CD14-positive monocyte (primary cell): ENCODE data around the gene VWA7. TPM values are rescaled to one million over a fixed set of nuclear protein-coding genes. Genes with fewer than 3 reads are reported as not detected.

Source experiments
- DNase-seq, 3 donors: peaks; one replicate each; pipeline ENCODE4 v3.0.0-alpha.2; 2011 to 2022
- H2AFZ ChIP-seq: 2 replicates; pipeline ENCODE4 v1.6.0; 2012; ENCODE audit warnings: mild to moderate bottlenecking, low read depth, low read length, inconsistent platforms; ENCODE audit not compliant: insufficient read depth, poor library complexity, severe bottlenecking
- H3K27ac ChIP-seq, 2 donors: 1 replicate in 1 of 2; 2 replicates in 1 of 2; pipeline ENCODE4 v1.5.1; 2012 to 2013; ENCODE audit warnings: low read length in 2 of 2, control low read depth in 1 of 2, inconsistent platforms in 1 of 2, low read depth in 1 of 2, mild to moderate bottlenecking in 1 of 2
- H3K27me3 ChIP-seq, 2 donors: one replicate each; pipeline versions ENCODE4 v1.6.0 to v1.6.1; 2011 to 2013; ENCODE audit warnings: low read length in 2 of 2; ENCODE audit not compliant: control insufficient read depth in 2 of 2, insufficient read depth in 2 of 2
- H3K36me3 ChIP-seq, 2 donors: replicated peaks in 1 of 2; 1 replicate in 1 of 2; 2 replicates in 1 of 2; pipeline versions ENCODE4 v1.5.1 to v1.6.1; 2012 to 2013; ENCODE audit warnings: low read length in 2 of 2, control low read depth in 1 of 2, inconsistent platforms in 1 of 2, mild to moderate bottlenecking in 1 of 2; ENCODE audit not compliant: insufficient read depth in 2 of 2, control insufficient read depth in 1 of 2
- H3K4me1 ChIP-seq, 2 donors: 1 replicate in 1 of 2; 2 replicates in 1 of 2; pipeline versions ENCODE4 v1.5.1 to v1.6.1; 2012 to 2013; ENCODE audit warnings: low read length in 2 of 2, control low read depth in 1 of 2, inconsistent platforms in 1 of 2, mild to moderate bottlenecking in 1 of 2, moderate library complexity in 1 of 2; ENCODE audit not compliant: insufficient read depth in 2 of 2, control insufficient read depth in 1 of 2
- H3K4me2 ChIP-seq: replicated peaks from 2 replicates; pipeline ENCODE3; 2012; ENCODE audit warnings: low read length, moderate library complexity, mild to moderate bottlenecking; ENCODE audit not compliant: poor library complexity, severe bottlenecking; ENCODE audit errors: extremely low read depth
- H3K4me3 ChIP-seq, 3 experiments: fragments of 200-600 bp in 1 of 3; sonication (generic) in 1 of 3; replicated peaks in 1 of 3; 1 replicate in 2 of 3; 2 replicates in 1 of 3; pipeline ENCODE4 v1.5.1; 2011 to 2013; ENCODE audit warnings: low read length in 3 of 3, mild to moderate bottlenecking in 3 of 3, control low read depth in 2 of 3, low read depth in 2 of 3, inconsistent platforms in 1 of 3, moderate library complexity in 1 of 3
- H3K79me2 ChIP-seq: 2 replicates; pipeline ENCODE4 v1.6.0; 2012; ENCODE audit warnings: mild to moderate bottlenecking, control low read depth, inconsistent platforms, low read length, moderate library complexity; ENCODE audit not compliant: insufficient read depth
- H3K9ac ChIP-seq: 2 replicates; pipeline ENCODE4 v1.6.0; 2017; ENCODE audit warnings: low read length, mild to moderate bottlenecking; ENCODE audit not compliant: insufficient read depth, poor library complexity, severe bottlenecking
- H3K9me3 ChIP-seq, 2 donors: replicated peaks in 1 of 2; 1 replicate in 1 of 2; 2 replicates in 1 of 2; pipeline versions ENCODE4 v1.5.1 to v1.6.1; 2012 to 2013; ENCODE audit warnings: low read length in 2 of 2, control low read depth in 1 of 2; ENCODE audit not compliant: control insufficient read depth in 1 of 2, insufficient read depth in 1 of 2
- H4K20me1 ChIP-seq: 2 replicates; pipeline ENCODE4 v1.6.0; 2012; ENCODE audit warnings: mild to moderate bottlenecking, low read length, control low read depth, moderate library complexity; ENCODE audit not compliant: insufficient read depth
- H3K27ac Mint-ChIP-seq, 7 donors: one replicate each; pipeline ENCODE4 v1.8.0; 2020; ENCODE audit warnings: mild to moderate bottlenecking in 7 of 7, mixed read lengths in 7 of 7, moderate library complexity in 6 of 7, inconsistent platforms in 2 of 7
- H3K27me3 Mint-ChIP-seq, 3 donors: one replicate each; pipeline ENCODE4 v1.8.0; 2021 to 2022; ENCODE audit warnings: low read depth in 3 of 3, mild to moderate bottlenecking in 3 of 3, mixed read lengths in 3 of 3, moderate library complexity in 3 of 3, inconsistent platforms in 1 of 3
- H3K36me3 Mint-ChIP-seq, 2 donors: one replicate each; pipeline ENCODE4 v1.8.0; 2020; ENCODE audit warnings: mixed read lengths in 2 of 2, inconsistent platforms in 1 of 2, mild to moderate bottlenecking in 1 of 2
- H3K4me1 Mint-ChIP-seq: one replicate; pipeline ENCODE4 v1.8.0; 2020; ENCODE audit warnings: mild to moderate bottlenecking, mixed read lengths
- H3K4me3 Mint-ChIP-seq, 2 donors: one replicate each; pipeline ENCODE4 v1.8.0; 2020; ENCODE audit warnings: mild to moderate bottlenecking in 2 of 2, mixed read lengths in 2 of 2, moderate library complexity in 1 of 2
- H3K9me3 Mint-ChIP-seq, 7 donors: one replicate each; pipeline ENCODE4 v1.8.0; 2020 to 2022; ENCODE audit warnings: mixed read lengths in 7 of 7, mild to moderate bottlenecking in 6 of 7, moderate library complexity in 6 of 7, inconsistent platforms in 2 of 7
- CTCF ChIP-seq: fragments of 200-600 bp; IDR thresholded peaks from one replicate; pipeline ENCODE4 v1.8.0; 2022; ENCODE audit warnings: antibody characterized with exemption, mild to moderate bottlenecking
- WGBS: methylation state at CpG from one replicate; pipeline ENCODE4 v1.1.5; 2013; ENCODE audit warnings: missing lambda C conversion rate; ENCODE audit not compliant: insufficient coverage; 5-methylcytosine and 5-hydroxymethylcytosine counted together
- intact Hi-C, 2 donors: fragments of 100-400 bp; cut with micrococcal nuclease; formaldehyde crosslinking; loops; one replicate each; pipeline versions ENCODE4 v1.15.0 to v1.15.1; 2023
- polyA plus RNA-seq, 3 donors: library from polyadenylated mRNA; depleted of rRNA in 1 of 3; unstranded in 2 of 3; stranded (reverse) in 1 of 3; fragments of 300-500 nt in 2 of 3; fragments of >200 nt in 1 of 3; fragmentation: Illumina TruSeq in 2 of 3; gene quantifications; 1 replicate in 2 of 3; 2 replicates in 1 of 3; pipeline ENCODE4 v1.2.3, GENCODE V29; 2012 to 2021
- small RNA-seq: library from RNA; depleted of rRNA; stranded (forward); fragments of <200 nt; gene quantifications from one replicate; pipeline ENCODE3, GENCODE V24; 2012; ENCODE audit warnings: low read depth; ENCODE audit not compliant: insufficient read length

The VWA7 gene
- polyA plus RNA-seq, 3 donors, result 0.57 TPM; not detected in 2

DNA sequence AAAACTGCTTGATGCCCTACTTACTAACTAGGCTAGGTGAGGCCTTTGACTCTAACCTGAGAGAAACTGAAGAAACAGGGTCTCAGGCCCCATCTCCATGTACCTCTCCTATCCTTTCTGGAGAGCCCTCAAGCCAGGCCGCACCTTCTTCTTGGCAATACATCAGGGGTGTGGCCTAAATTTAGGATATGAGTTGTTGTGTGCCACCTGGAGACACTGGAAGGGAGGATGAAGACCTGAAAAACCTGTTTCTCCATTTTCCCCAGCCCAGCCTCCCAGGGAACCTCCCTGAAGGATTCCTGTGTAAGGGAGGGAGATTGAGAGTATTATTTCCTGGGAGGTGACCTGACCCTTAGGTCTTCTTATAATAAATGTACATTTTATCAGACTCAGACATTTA is 58.9 kb downstream of the VWA7 start:
- Histone ChIP-seq H3K79me2 (no peaks in the 10 kb centered on the region), H3K9ac (no peak overlapping the region), H3K4me1 (no peaks in the 10 kb centered on the region), H4K20me1 (no peaks in the 10 kb centered on the region), H3K27me3 (no peaks in the 10 kb centered on the region), H3K36me3 (no peaks in the 10 kb centered on the region), H3K9me3 (no peaks in the 10 kb centered on the region), H3K4me3 (no peak overlapping the region), H2AFZ (no peak overlapping the region), H3K4me2 (no peak overlapping the region), H3K27ac (no peak overlapping the region)
- DNase-seq, result no peak
- Mint-ChIP-seq H3K36me3 (peaks cover 0 to 1% of the 10 kb centered on the region in 2 donors), H3K9me3 (no peaks in the 10 kb centered on the region), H3K27me3 (peaks cover 5 to 10% (median 6%) of the 10 kb centered on the region in 3 donors), H3K4me1 (peaks cover 2% of the 10 kb centered on the region), H3K27ac (no peak overlapping the region), H3K4me3 (no peak overlapping the region)
- no CpG with 5 or more reads among the region's 1 CpG for WGBS
- no peak for TF ChIP-seq CTCF
- intact Hi-C loops, result no loop called here

- Histone ChIP-seq H3K4me3 (no peak overlapping the region), H2AFZ (no peak overlapping the region), H3K79me2 (no peaks in the 10 kb centered on the region), H4K20me1 (no peaks in the 10 kb centered on the region), H3K4me2 (no peak overlapping the region), H3K9me3 (no peaks in the 10 kb centered on the region), H3K36me3 (no peaks in the 10 kb centered on the region), H3K9ac (no peak overlapping the region), H3K4me1 (no peaks in the 10 kb centered on the region), H3K27ac (no peak overlapping the region), H3K27me3 (no peaks in the 10 kb centered on the region)
- Mint-ChIP-seq H3K27ac (peak overlapping the region in 1 of 7 donors; percentile 65), H3K27me3 (peaks cover 5 to 7% (median 5%) of the 10 kb centered on the region in 3 donors), H3K9me3 (peaks cover 0 to 1% (median 0%) of the 10 kb centered on the region in 7 donors), H3K36me3 (peaks cover 0 to 1% of the 10 kb centered on the region in 2 donors), H3K4me3 (no peak overlapping the region), H3K4me1 (peaks cover under 1% of the 10 kb centered on the region)
- intact Hi-C loops, result no loop called here
- no peak for TF ChIP-seq CTCF
- 94% methylated on average over 6 of the region's 10 CpGs for WGBS
- no peak for DNase-seq
Observed at GRCh38 chr6:31717499-31718222, 59.5 kb downstream of the VWA7 start.

Small RNA genes within 50 kb of the gene (small RNA-seq; reads per million reads assigned to genes)
- gene MSH5-SAPCD1, result not detected
- not detected for gene RF00019
- not detected for gene RNU6-850P
- gene SAPCD1, result not detected

Other genes with a start within 250 kb of the VWA7 start
- gene MCCD1, start 248.4 kb downstream of the VWA7 start, polyA plus RNA-seq, result not detected
- gene DDX39B, start 235.3 kb downstream of the VWA7 start, polyA plus RNA-seq, result 1,000 to 10,000 TPM in 1 of 3 donors, 10 to 100 TPM in 2; 64.1 to 1,059 (median 67.8) TPM
- gene ATP6V1G2, start 230.7 kb downstream of the VWA7 start, polyA plus RNA-seq, result under 1 TPM in 1 of 3 donors, not detected in 2; 0.41 TPM
- 10 to 100 TPM in 1 of 3 donors, 1 to 10 TPM in 2; 7.7 to 10.3 (median 8.0) TPM for gene NFKBIL1, start 229.7 kb downstream of the VWA7 start, polyA plus RNA-seq
- gene LTA, start 205.0 kb downstream of the VWA7 start, polyA plus RNA-seq, result under 1 TPM in 2 of 3 donors, not detected in 1; 0.26 to 0.28 TPM
- gene TNF, start 201.8 kb downstream of the VWA7 start, polyA plus RNA-seq, result 10 to 100 TPM in 1 of 3 donors, 1 to 10 TPM in 2; 7.1 to 13.7 (median 9.6) TPM
- 10 to 100 TPM; 12.6 to 25.5 (median 21.6) TPM for gene LTB, start 194.9 kb downstream of the VWA7 start, polyA plus RNA-seq
- gene LST1, start 191.1 kb downstream of the VWA7 start, polyA plus RNA-seq, result 1,000 to 10,000 TPM; 1,103 to 1,584 (median 1,202) TPM
- gene NCR3, start 184.3 kb downstream of the VWA7 start, polyA plus RNA-seq, result 1 to 10 TPM in 1 of 3 donors, under 1 TPM in 1, not detected in 1; 0.54 to 1.2 TPM
- 1,000 to 10,000 TPM in 2 of 3 donors, 100 to 1,000 TPM in 1; 952 to 2,310 (median 2,275) TPM for gene AIF1, start 162.1 kb downstream of the VWA7 start, polyA plus RNA-seq
- gene PRRC2A, start 156.6 kb downstream of the VWA7 start, polyA plus RNA-seq, result 10 to 100 TPM in 1 of 3 donors, 1 to 10 TPM in 2; 1.2 to 76.7 (median 2.3) TPM
- gene BAG6, start 124.7 kb downstream of the VWA7 start, polyA plus RNA-seq, result 100 to 1,000 TPM in 1 of 3 donors, 10 to 100 TPM in 2; 15.4 to 195 (median 15.6) TPM
- 1 to 10 TPM; 4.2 to 8.3 (median 4.8) TPM for gene APOM, start 121.4 kb downstream of the VWA7 start, polyA plus RNA-seq
- gene C6orf47, start 116.5 kb downstream of the VWA7 start, polyA plus RNA-seq, result 10 to 100 TPM in 2 of 3 donors, 1 to 10 TPM in 1; 8.0 to 23.4 (median 18.1) TPM
- 10 to 100 TPM; 10.8 to 13.9 (median 12.0) TPM for gene GPANK1, start 112.3 kb downstream of the VWA7 start, polyA plus RNA-seq
- gene CSNK2B, start 111.2 kb downstream of the VWA7 start, polyA plus RNA-seq, result 100 to 1,000 TPM; 147 to 227 (median 195) TPM
- 10 to 100 TPM in 1 of 3 donors, under 1 TPM in 1, not detected in 1; 0.17 to 55.1 TPM for gene LY6G5B, start 107.4 kb downstream of the VWA7 start, polyA plus RNA-seq
- 1 to 10 TPM; 4.8 to 7.3 (median 5.8) TPM for gene LY6G5C, start 96.3 kb downstream of the VWA7 start, polyA plus RNA-seq
- 100 to 1,000 TPM in 1 of 3 donors, 10 to 100 TPM in 2; 53.0 to 122 (median 56.0) TPM for gene ABHD16A, start 74.0 kb downstream of the VWA7 start, polyA plus RNA-seq
- gene LY6G6F, start 70.5 kb downstream of the VWA7 start, polyA plus RNA-seq, result under 1 TPM in 1 of 3 donors, not detected in 2; 0.51 TPM
- not detected for gene LY6G6D, start 62.0 kb downstream of the VWA7 start, polyA plus RNA-seq
- under 1 TPM in 1 of 3 donors, not detected in 2; 0.27 TPM for gene LY6G6C, start 55.6 kb downstream of the VWA7 start, polyA plus RNA-seq
- gene MPIG6B, start 54.0 kb downstream of the VWA7 start, polyA plus RNA-seq, result under 1 TPM; 0.09 to 0.75 (median 0.68) TPM
- gene DDAH2, start 48.0 kb downstream of the VWA7 start, polyA plus RNA-seq, result 10 to 100 TPM; 29.8 to 56.0 (median 30.6) TPM
- 1,000 to 10,000 TPM in 2 of 3 donors, 100 to 1,000 TPM in 1; 676 to 1,304 (median 1,196) TPM for gene CLIC1, start 40.8 kb downstream of the VWA7 start, polyA plus RNA-seq
- gene MSH5, start 37.3 kb downstream of the VWA7 start, polyA plus RNA-seq, result 10 to 100 TPM in 1 of 3 donors, 1 to 10 TPM in 1, under 1 TPM in 1; 0.58 to 31.2 (median 1.9) TPM
- gene SAPCD1, start 14.7 kb downstream of the VWA7 start, polyA plus RNA-seq, result 10 to 100 TPM in 1 of 3 donors, not detected in 2; 10.4 TPM
- gene VARS1, start 18.4 kb upstream of the VWA7 start, polyA plus RNA-seq, result 10 to 100 TPM; 22.2 to 28.9 (median 27.3) TPM
- gene LSM2, start 29.6 kb upstream of the VWA7 start, polyA plus RNA-seq, result 10 to 100 TPM; 26.0 to 41.0 (median 40.0) TPM
- gene HSPA1L, start 38.0 kb upstream of the VWA7 start, polyA plus RNA-seq, result under 1 TPM; 0.53 to 0.72 (median 0.55) TPM
- 100 to 1,000 TPM; 144 to 215 (median 200) TPM for gene HSPA1A, start 38.2 kb upstream of the VWA7 start, polyA plus RNA-seq
- gene HSPA1B, start 50.4 kb upstream of the VWA7 start, polyA plus RNA-seq, result 10 to 100 TPM in 1 of 3 donors, 1 to 10 TPM in 2; 3.4 to 81.4 (median 4.8) TPM
- 10 to 100 TPM; 70.2 to 89.5 (median 81.8) TPM for gene NEU1, start 85.5 kb upstream of the VWA7 start, polyA plus RNA-seq
- gene SLC44A4, start 101.7 kb upstream of the VWA7 start, polyA plus RNA-seq, result under 1 TPM in 1 of 3 donors, not detected in 2; 0.09 TPM
- gene EHMT2, start 120.4 kb upstream of the VWA7 start, polyA plus RNA-seq, result 10 to 100 TPM in 2 of 3 donors, 1 to 10 TPM in 1; 9.9 to 52.8 (median 16.0) TPM
- gene ZBTB12, start 124.8 kb upstream of the VWA7 start, polyA plus RNA-seq, result under 1 TPM in 1 of 3 donors, not detected in 2; 0.11 TPM
- 1 to 10 TPM; 5.4 to 7.2 (median 6.5) TPM for gene C2, start 150.4 kb upstream of the VWA7 start, polyA plus RNA-seq
- 1 to 10 TPM in 1 of 3 donors, under 1 TPM in 1, not detected in 1; 0.37 to 2.2 TPM for gene CFB, start 168.8 kb upstream of the VWA7 start, polyA plus RNA-seq
- 10 to 100 TPM; 48.8 to 74.4 (median 61.4) TPM for gene NELFE, start 181.6 kb upstream of the VWA7 start, polyA plus RNA-seq
- 10 to 100 TPM; 13.2 to 72.1 (median 13.2) TPM for gene SKIC2, start 181.8 kb upstream of the VWA7 start, polyA plus RNA-seq
- gene DXO, start 194.8 kb upstream of the VWA7 start, polyA plus RNA-seq, result 10 to 100 TPM in 2 of 3 donors, 1 to 10 TPM in 1; 5.5 to 49.6 (median 10.4) TPM
- 10 to 100 TPM in 1 of 3 donors, not detected in 2; 12.6 TPM for gene C4A, start 204.7 kb upstream of the VWA7 start, polyA plus RNA-seq
- 10 to 100 TPM in 1 of 3 donors, under 1 TPM in 1, not detected in 1; 0.18 to 11.6 TPM for gene C4B, start 237.5 kb upstream of the VWA7 start, polyA plus RNA-seq